Endothelial cell of umbilical vein (primary cell): ENCODE measurements around the gene ABHD14A.
"Not testable (repeated sequence)": the region's sequence is repeated elsewhere in the genome, so short reads cannot be mapped to it uniquely, and the experiment has no call there.

ENCODE experiments used
- EZH2 ChIP-seq: IDR thresholded peaks from 2 replicates; pipeline ENCODE4 v1.6.1; 2012; ENCODE audit warnings: borderline replicate concordance, low read depth, mild to moderate bottlenecking, moderate library complexity, low read length, inconsistent platforms; ENCODE audit not compliant: severe bottlenecking
- FOS ChIP-seq: IDR thresholded peaks from 2 replicates; pipeline ENCODE4 v1.6.1; 2011; ENCODE audit warnings: mild to moderate bottlenecking, low read length, moderate library complexity, borderline replicate concordance; ENCODE audit not compliant: insufficient read depth
- TF ChIP-seq, protein P1 (sequence below), 2 donors: IDR thresholded peaks; 1 replicate in 1 of 2; 2 replicates in 1 of 2; pipeline ENCODE4 v1.5.1; 2011; ENCODE audit warnings: low read length in 2 of 2, mild to moderate bottlenecking in 2 of 2, moderate library complexity in 2 of 2, control low read depth in 1 of 2, inconsistent platforms in 1 of 2, low read depth in 1 of 2; ENCODE audit not compliant: insufficient read depth in 1 of 2; ENCODE audit errors: extremely low read depth in 1 of 2

- TF ChIP-seq, protein P1, sequence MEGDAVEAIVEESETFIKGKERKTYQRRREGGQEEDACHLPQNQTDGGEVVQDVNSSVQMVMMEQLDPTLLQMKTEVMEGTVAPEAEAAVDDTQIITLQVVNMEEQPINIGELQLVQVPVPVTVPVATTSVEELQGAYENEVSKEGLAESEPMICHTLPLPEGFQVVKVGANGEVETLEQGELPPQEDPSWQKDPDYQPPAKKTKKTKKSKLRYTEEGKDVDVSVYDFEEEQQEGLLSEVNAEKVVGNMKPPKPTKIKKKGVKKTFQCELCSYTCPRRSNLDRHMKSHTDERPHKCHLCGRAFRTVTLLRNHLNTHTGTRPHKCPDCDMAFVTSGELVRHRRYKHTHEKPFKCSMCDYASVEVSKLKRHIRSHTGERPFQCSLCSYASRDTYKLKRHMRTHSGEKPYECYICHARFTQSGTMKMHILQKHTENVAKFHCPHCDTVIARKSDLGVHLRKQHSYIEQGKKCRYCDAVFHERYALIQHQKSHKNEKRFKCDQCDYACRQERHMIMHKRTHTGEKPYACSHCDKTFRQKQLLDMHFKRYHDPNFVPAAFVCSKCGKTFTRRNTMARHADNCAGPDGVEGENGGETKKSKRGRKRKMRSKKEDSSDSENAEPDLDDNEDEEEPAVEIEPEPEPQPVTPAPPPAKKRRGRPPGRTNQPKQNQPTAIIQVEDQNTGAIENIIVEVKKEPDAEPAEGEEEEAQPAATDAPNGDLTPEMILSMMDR (IDR thresholded peaks at IDR 0.05; ENCODE audit: extremely low read depth in 1 of 2, insufficient read depth in 1 of 2, low read depth in 1 of 2, low read length in 2 of 2): not testable (repeated sequence)
- TF ChIP-seq EZH2, FOS: not testable (repeated sequence)
Observed at GRCh38 chr3:51928981-51929380, 45.9 kb upstream of the ABHD14A start.
